ENCODE data around the gene KIFBP. TPM values are rescaled to one million over a fixed set of nuclear protein-coding genes. Genes with fewer than 3 reads are reported as not detected.

The KIFBP gene
- total RNA-seq, 2 donors from 2014 or later, result 15.8 to 16.9 TPM

DNA sequence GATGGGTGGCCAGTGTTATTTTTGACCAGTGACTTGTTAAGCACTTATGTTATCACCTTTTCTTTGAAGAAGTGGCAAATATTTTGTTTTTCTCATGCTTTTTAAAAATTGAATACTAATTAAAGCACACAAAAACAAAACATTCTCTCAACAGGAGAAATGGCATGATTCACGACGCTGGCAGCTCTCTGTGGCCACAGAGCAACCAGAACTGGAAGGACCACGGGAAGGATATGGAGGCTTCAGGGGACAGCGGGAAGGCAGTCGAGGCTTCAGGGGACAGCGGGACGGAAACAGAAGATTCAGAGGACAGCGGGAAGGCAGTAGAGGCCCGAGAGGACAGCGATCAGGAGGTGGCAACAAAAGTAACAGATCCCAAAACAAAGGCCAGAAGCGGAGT lies 6.2 kb upstream of the KIFBP start:
- Histone ChIP-seq H3K9me3 (no peaks in the 10 kb centered on the region), H3K27me3 (no peaks in the 10 kb centered on the region), H3K4me3 (no peak overlapping the region), H3K27ac (no peak overlapping the region), H3K36me3 (replicated peaks in 1 of 2; ENCODE audit: insufficient read depth in 1 of 2, low read depth in 2 of 2) (peaks cover 8 to 39% of the 10 kb centered on the region in 2 donors), H3K4me1 (peaks cover 1% of the 10 kb centered on the region)
- intact Hi-C loops (cut with DNase I), result no loop called here
- 93 to 95% methylated on average over 11 of the region's 11 CpGs for WGBS, 2 donors
- DNase-seq (no peak), ATAC-seq (no peak)
- TF ChIP-seq, protein P1, sequence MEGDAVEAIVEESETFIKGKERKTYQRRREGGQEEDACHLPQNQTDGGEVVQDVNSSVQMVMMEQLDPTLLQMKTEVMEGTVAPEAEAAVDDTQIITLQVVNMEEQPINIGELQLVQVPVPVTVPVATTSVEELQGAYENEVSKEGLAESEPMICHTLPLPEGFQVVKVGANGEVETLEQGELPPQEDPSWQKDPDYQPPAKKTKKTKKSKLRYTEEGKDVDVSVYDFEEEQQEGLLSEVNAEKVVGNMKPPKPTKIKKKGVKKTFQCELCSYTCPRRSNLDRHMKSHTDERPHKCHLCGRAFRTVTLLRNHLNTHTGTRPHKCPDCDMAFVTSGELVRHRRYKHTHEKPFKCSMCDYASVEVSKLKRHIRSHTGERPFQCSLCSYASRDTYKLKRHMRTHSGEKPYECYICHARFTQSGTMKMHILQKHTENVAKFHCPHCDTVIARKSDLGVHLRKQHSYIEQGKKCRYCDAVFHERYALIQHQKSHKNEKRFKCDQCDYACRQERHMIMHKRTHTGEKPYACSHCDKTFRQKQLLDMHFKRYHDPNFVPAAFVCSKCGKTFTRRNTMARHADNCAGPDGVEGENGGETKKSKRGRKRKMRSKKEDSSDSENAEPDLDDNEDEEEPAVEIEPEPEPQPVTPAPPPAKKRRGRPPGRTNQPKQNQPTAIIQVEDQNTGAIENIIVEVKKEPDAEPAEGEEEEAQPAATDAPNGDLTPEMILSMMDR (IDR thresholded peaks at IDR 0.05), result no peak
- TF ChIP-seq POLR2A (IDR thresholded peaks at IDR 0.05), result no peak

DNA sequence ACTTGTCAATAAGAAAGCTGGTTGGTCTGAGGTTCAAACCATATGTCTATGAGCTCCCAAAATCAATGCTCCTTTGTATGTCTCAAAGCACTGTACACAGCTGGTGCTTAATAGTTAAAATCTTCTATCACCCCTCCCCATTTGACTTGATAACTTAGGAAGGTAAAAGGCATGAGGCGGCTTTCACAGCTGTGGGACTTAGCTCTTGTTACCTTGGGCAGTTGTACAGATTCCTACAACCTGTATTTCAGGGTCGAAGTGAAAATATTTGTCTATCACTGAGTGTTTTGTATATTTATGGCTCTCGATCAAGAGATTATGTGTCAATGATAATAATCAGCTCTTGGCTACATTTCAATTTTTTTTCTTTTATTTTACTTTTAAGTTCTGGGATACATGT lies 992 bp upstream of the KIFBP start:
- H3K27me3 ChIP-seq, result no peaks in the 10 kb centered on the region
- H3K4me1 ChIP-seq, result peaks cover 30% of the 10 kb centered on the region
- TF ChIP-seq POLR2A (IDR thresholded peaks at IDR 0.05), result no peak
- TF ChIP-seq, protein P1 (IDR thresholded peaks at IDR 0.05), result no peak
- 34 to 37% methylated on average over 3 of the region's 3 CpGs for WGBS, 2 donors
- no peaks in the 10 kb centered on the region for H3K9me3 ChIP-seq
- ATAC-seq (no peak), DNase-seq (no peak)
- no peak overlapping the region for H3K27ac ChIP-seq
- intact Hi-C loops (cut with DNase I), result no loop called here
- H3K4me3 ChIP-seq, result no peak overlapping the region
- peaks cover 0 to 7% of the 10 kb centered on the region in 2 donors for H3K36me3 ChIP-seq (replicated peaks in 1 of 2; ENCODE audit: insufficient read depth in 1 of 2, low read depth in 2 of 2)

DNA sequence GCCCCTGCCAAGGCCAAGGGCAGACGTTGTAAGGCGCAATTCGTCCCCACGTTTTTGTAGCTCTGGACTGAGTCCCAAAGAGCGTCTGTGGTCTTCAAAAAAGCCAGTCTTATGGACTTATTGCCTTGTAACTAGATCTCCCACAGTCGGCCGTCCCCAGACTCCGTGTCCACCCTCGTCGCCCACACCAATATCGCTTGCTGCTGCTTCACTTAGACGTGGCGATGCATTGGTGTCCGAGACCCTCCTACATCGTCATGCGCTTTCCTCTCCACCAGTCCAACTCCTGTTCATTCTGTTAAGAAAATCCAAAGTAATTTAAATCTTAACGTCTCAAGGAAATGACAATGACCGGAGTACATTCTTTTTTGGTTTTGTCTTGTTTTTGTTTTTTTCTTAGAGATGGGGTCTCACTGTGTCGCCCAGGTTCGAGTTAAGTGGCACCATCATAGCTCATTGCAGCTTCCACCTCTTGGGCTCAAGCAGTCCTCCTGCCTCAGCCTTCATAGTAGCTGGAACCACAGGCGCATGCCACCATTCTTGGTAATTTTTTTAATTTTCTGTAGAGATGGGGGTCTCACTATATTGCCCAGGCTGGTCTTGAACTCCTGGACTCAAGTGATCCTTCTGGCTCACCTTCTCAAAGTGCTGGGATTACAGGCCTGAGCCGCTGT lies 851 bp downstream of the KIFBP start:
- Histone ChIP-seq H3K36me3 (replicated peaks in 1 of 2; ENCODE audit: insufficient read depth in 1 of 2, low read depth in 2 of 2) (peaks cover 0 to 2% of the 10 kb centered on the region in 2 donors), H3K4me3 (peak overlapping the region; percentile 85 to 95), H3K27ac (peak overlapping the region; percentile 42 to 91 (median 78)), H3K27me3 (no peaks in the 10 kb centered on the region), H3K9me3 (no peaks in the 10 kb centered on the region), H3K4me1 (peaks cover 42% of the 10 kb centered on the region)
- no peak for TF ChIP-seq POLR2A (IDR thresholded peaks at IDR 0.05)
- TF ChIP-seq, protein P1 (IDR thresholded peaks at IDR 0.05), result no peak
- 12 to 19% methylated on average over 14 to 22 of the region's 22 CpGs for WGBS, 2 donors
- ATAC-seq, result no peak
- no peak for DNase-seq
- intact Hi-C loops (cut with DNase I), result no loop called here

DNA sequence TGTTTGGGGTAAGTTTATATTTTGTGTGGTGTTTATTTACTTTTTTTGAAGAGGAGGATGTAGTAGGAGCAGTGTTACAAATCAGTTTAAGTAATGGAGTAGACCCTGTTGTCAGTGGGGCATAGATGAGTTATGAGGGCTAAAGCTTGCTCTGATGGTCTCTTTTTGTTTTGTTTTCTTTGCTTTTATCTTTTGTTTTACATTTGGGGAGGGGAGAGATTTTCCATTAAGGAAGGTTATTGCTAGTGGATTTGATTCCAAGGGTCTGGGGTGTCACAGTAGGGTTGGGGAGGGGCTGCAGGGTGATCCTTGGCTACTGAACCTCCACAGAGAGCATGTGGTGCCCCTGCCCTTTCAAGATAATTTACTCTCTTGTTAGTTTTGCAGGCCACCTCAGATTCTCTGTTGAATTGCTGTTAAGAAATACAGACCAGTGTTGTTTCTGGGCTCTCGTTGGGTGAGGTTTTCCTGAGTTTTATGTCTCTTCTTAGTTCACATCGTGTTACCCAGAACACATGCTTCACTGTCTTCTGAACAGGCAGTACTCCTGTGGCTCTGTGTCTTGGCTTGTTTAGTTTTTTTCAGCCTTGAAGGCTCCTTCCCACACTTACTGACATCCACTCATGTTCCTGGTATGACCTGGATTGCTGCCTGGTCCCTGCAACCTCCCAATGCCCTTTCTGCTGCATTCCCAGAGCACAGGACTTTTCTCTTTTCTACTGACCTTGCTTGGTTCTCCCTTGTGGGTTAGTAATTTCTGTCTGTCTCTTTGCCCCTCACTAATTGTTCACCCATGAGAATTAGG lies 4.2 kb downstream of the KIFBP start:
- no peaks in the 10 kb centered on the region for H3K36me3 ChIP-seq (replicated peaks in 1 of 2; ENCODE audit: insufficient read depth in 1 of 2, low read depth in 2 of 2)
- H3K27ac ChIP-seq, result peak overlapping the region in 2 of 4 donors; percentile 8 to 27
- H3K9me3 ChIP-seq, result no peaks in the 10 kb centered on the region
- peaks cover 36% of the 10 kb centered on the region for H3K4me1 ChIP-seq
- no peak overlapping the region for H3K4me3 ChIP-seq
- intact Hi-C loops (cut with DNase I), result no loop called here
- H3K27me3 ChIP-seq, result no peaks in the 10 kb centered on the region
- ATAC-seq (no peak), DNase-seq (peak; percentile 23 to 46 (median 37))
- WGBS, 2 donors, result 35 to 44% methylated on average over 2 of the region's 2 CpGs
- no peak for TF ChIP-seq POLR2A (IDR thresholded peaks at IDR 0.05)
- TF ChIP-seq, protein P1 (IDR thresholded peaks at IDR 0.05), result no peak

Measured in body of pancreas (tissue), 4 donors.